Lung (tissue), 12 donors: Measurements from ENCODE around the gene GINS1. TPM values are rescaled to one million over a fixed set of nuclear protein-coding genes. Genes with fewer than 3 reads are reported as not detected.

Experiments used
- ATAC-seq: fragments of 200-7000 bp; cut with Tn5 transposase; one replicate; pipeline ENCODE4 v1.9.1; 2020; ENCODE audit warnings: moderate number of reproducible peaks; ENCODE audit not compliant: insufficient read depth, low FRiP score
- DNase-seq, 3 donors: peaks; one replicate each; pipeline ENCODE4 v3.0.0-alpha.2; 2013 to 2017
- H3K27ac ChIP-seq, 2 donors: one replicate each; pipeline ENCODE4 v1.5.1; 2013; ENCODE audit warnings: mild to moderate bottlenecking in 2 of 2, moderate library complexity in 2 of 2, control low read depth in 1 of 2, inconsistent platforms in 1 of 2, low read depth in 1 of 2, low read length in 1 of 2
- H3K27me3 ChIP-seq, 3 donors: one replicate each; pipeline ENCODE4 v1.5.1; 2013; ENCODE audit warnings: low read length in 2 of 3; ENCODE audit not compliant: control insufficient read depth in 3 of 3, insufficient read depth in 3 of 3
- H3K36me3 ChIP-seq, 4 donors: one replicate each; pipeline ENCODE4 v1.5.1; 2013; ENCODE audit warnings: low read length in 4 of 4, mild to moderate bottlenecking in 1 of 4, moderate library complexity in 1 of 4; ENCODE audit not compliant: control insufficient read depth in 4 of 4, insufficient read depth in 4 of 4
- H3K4me1 ChIP-seq, 5 donors: one replicate each; pipeline ENCODE4 v1.5.1; 2013; ENCODE audit warnings: low read length in 5 of 5, mild to moderate bottlenecking in 2 of 5, moderate library complexity in 1 of 5; ENCODE audit not compliant: control insufficient read depth in 5 of 5, insufficient read depth in 5 of 5
- H3K4me3 ChIP-seq: one replicate; pipeline ENCODE4 v1.5.1; 2013; ENCODE audit warnings: mild to moderate bottlenecking, control low read depth, moderate library complexity
- H3K9ac ChIP-seq, 2 donors: one replicate each; pipeline ENCODE4 v1.5.1; 2013; ENCODE audit warnings: low read length in 2 of 2, control low read depth in 1 of 2; ENCODE audit not compliant: insufficient read depth in 1 of 2
- H3K9me3 ChIP-seq, 4 donors: one replicate each; pipeline ENCODE4 v1.5.1; 2013; ENCODE audit warnings: low read length in 3 of 4, mild to moderate bottlenecking in 1 of 4, moderate library complexity in 1 of 4; ENCODE audit not compliant: control insufficient read depth in 4 of 4, insufficient read depth in 3 of 4
- CTCF ChIP-seq: IDR thresholded peaks from 2 replicates; pipeline ENCODE4 v1.5.1; 2012; ENCODE audit warnings: mild to moderate bottlenecking; ENCODE audit errors: control extremely low read depth, extremely low read depth
- WGBS, 2 donors: extraction: QIAGEN DNeasy Blood & Tissue Kit; methylation state at CpG; one replicate each; pipeline ENCODE4 v1.1.7; 2013; 5-methylcytosine and 5-hydroxymethylcytosine counted together
- polyA plus RNA-seq, 2 donors: library from polyadenylated mRNA; stranded (reverse); fragments of 200-250 nt; gene quantifications; one replicate each; pipeline ENCODE4 v1.2.1, GENCODE V29; 2013
- total RNA-seq, 2 donors: library from RNA; depleted of rRNA in 1 of 2; stranded (reverse); fragments of >200 nt in 1 of 2; gene quantifications; one replicate each; pipeline ENCODE4 v1.2.1, GENCODE V29; 2014 to 2021
- donor health status: control.
- donor health status: control.
- donor health status: Bipolar disorder and iron deficiency.
- donor health status: healthy.
- donor health status: DM: yes; HTN: yes; CAD: no.

Gene GINS1
- total and polyA plus RNA-seq, 4 donors: 0.87 to 3.3 (median 2.4) TPM

GRCh38 chr20:25476106-25477013 is 68.9 kb downstream of the GINS1 start:
- DNase-seq (no peak), ATAC-seq (no peak)
- no peak for TF ChIP-seq CTCF
- no peaks in the 10 kb centered on the region for H3K27me3 ChIP-seq
- H3K36me3 ChIP-seq: peaks cover 0 to 32% (median 28%) of the 10 kb centered on the region in 4 donors
- H3K9ac ChIP-seq: no peak overlapping the region
- H3K4me3 ChIP-seq: no peak overlapping the region
- no peak overlapping the region for H3K27ac ChIP-seq
- H3K4me1 ChIP-seq: no peaks in the 10 kb centered on the region
- 95 to 96% methylated on average over 50 to 52 of the region's 52 CpGs for WGBS, 2 donors
- H3K9me3 ChIP-seq: peaks cover 0 to 1% (median 0%) of the 10 kb centered on the region in 4 donors

- no peak overlapping the region for H3K27ac ChIP-seq
- no peaks in the 10 kb centered on the region for H3K9me3 ChIP-seq
- peaks cover 0 to 36% (median 30%) of the 10 kb centered on the region in 4 donors for H3K36me3 ChIP-seq
- H3K27me3 ChIP-seq: no peaks in the 10 kb centered on the region
- no peaks in the 10 kb centered on the region for H3K4me1 ChIP-seq
- H3K4me3 ChIP-seq: no peak overlapping the region
- no peak for ATAC-seq
- whole genome bisulfite sequencing, 2 donors: 94% methylated on average over 27 to 28 of the region's 28 CpGs
- no peak overlapping the region for H3K9ac ChIP-seq
- DNase-seq: no peak
- no peak for TF ChIP-seq CTCF
These were observed 69.8 kb downstream of the GINS1 start for GRCh38 chr20:25477014-25477882.

- Histone ChIP-seq H3K4me1 (no peaks in the 10 kb centered on the region), H3K4me3 (no peak overlapping the region), H3K27me3 (no peaks in the 10 kb centered on the region), H3K27ac (no peak overlapping the region), H3K36me3 (peaks cover 0 to 29% (median 26%) of the 10 kb centered on the region in 4 donors), H3K9ac (no peak overlapping the region), H3K9me3 (no peaks in the 10 kb centered on the region)
- WGBS, 2 donors: 89 to 92% methylated on average over 24 of the region's 24 CpGs
- ATAC-seq (no peak), DNase-seq (no peak)
- no peak for TF ChIP-seq CTCF
These were observed 71.6 kb downstream of the GINS1 start for GRCh38 chr20:25478889-25479568.
